ENCODE results near the gene TRMT1L. TPM values are rescaled to one million over a fixed set of nuclear protein-coding genes. Genes with fewer than 3 reads are reported as not detected.

Gene TRMT1L
- total RNA-seq, 1 experiment from 2014 or later, result 19.5 TPM

DNA sequence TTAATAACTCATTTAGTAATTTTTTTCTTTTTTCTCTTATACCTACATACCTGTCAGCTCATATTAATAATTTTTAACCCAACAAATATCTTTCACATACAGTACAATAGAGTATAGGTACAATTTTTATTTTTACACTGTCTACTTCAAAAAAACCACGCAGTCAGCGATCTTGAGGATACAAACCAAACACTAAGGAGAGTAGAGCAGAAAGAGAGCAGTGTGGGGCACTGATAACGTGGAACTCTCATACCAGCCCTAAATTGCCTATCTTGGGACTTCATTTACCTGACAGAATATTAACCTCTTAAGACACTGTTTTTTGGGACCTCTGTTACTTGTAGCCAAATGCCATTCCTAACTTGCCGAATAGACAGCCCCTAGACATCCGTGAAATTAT is 5.5 kb downstream of the TRMT1L start:
- in situ Hi-C loops (cut with HindIII; ENCODE audit: low pct_unique_long_range_greater_than_20kb, low sequenced_read_pairs) (no loop called here), intact Hi-C loops (cut with micrococcal nuclease; ENCODE audit: unreplicated experiment) (no loop called here)
- Histone ChIP-seq H3K27me3 (ENCODE audit: control insufficient read depth, insufficient read depth, low read length) (no peaks in the 10 kb centered on the region), H3K36me3 (ENCODE audit: control insufficient read depth, insufficient read depth, low read length) (peaks cover 23% of the 10 kb centered on the region), H3K4me1 (ENCODE audit: control insufficient read depth, insufficient read depth, low read length) (peaks cover 8% of the 10 kb centered on the region), H3K27ac (ENCODE audit: low read length) (no peak overlapping the region), H3K4me3 (ENCODE audit: low read depth in 2 of 2, low read length in 2 of 2) (no peak overlapping the region), H3K9me3 (ENCODE audit: control insufficient read depth, insufficient read depth, low read depth, low read length) (no peaks in the 10 kb centered on the region)
- ATAC-seq, result no peak
- no peak for TF ChIP-seq TCF7L2 (IDR thresholded peaks at IDR 0.05; ENCODE audit: low read depth, low read length)
- TF ChIP-seq, protein P1, sequence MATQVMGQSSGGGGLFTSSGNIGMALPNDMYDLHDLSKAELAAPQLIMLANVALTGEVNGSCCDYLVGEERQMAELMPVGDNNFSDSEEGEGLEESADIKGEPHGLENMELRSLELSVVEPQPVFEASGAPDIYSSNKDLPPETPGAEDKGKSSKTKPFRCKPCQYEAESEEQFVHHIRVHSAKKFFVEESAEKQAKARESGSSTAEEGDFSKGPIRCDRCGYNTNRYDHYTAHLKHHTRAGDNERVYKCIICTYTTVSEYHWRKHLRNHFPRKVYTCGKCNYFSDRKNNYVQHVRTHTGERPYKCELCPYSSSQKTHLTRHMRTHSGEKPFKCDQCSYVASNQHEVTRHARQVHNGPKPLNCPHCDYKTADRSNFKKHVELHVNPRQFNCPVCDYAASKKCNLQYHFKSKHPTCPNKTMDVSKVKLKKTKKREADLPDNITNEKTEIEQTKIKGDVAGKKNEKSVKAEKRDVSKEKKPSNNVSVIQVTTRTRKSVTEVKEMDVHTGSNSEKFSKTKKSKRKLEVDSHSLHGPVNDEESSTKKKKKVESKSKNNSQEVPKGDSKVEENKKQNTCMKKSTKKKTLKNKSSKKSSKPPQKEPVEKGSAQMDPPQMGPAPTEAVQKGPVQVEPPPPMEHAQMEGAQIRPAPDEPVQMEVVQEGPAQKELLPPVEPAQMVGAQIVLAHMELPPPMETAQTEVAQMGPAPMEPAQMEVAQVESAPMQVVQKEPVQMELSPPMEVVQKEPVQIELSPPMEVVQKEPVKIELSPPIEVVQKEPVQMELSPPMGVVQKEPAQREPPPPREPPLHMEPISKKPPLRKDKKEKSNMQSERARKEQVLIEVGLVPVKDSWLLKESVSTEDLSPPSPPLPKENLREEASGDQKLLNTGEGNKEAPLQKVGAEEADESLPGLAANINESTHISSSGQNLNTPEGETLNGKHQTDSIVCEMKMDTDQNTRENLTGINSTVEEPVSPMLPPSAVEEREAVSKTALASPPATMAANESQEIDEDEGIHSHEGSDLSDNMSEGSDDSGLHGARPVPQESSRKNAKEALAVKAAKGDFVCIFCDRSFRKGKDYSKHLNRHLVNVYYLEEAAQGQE (IDR thresholded peaks at IDR 0.05; ENCODE audit: insufficient read depth in 1 of 2, low read depth in 2 of 2, low read length in 1 of 2), result no peak
- no peak for TF ChIP-seq POLR2AphosphoS5 (IDR thresholded peaks at IDR 0.05; ENCODE audit: low read depth, low read length)
- TF ChIP-seq, protein P2, sequence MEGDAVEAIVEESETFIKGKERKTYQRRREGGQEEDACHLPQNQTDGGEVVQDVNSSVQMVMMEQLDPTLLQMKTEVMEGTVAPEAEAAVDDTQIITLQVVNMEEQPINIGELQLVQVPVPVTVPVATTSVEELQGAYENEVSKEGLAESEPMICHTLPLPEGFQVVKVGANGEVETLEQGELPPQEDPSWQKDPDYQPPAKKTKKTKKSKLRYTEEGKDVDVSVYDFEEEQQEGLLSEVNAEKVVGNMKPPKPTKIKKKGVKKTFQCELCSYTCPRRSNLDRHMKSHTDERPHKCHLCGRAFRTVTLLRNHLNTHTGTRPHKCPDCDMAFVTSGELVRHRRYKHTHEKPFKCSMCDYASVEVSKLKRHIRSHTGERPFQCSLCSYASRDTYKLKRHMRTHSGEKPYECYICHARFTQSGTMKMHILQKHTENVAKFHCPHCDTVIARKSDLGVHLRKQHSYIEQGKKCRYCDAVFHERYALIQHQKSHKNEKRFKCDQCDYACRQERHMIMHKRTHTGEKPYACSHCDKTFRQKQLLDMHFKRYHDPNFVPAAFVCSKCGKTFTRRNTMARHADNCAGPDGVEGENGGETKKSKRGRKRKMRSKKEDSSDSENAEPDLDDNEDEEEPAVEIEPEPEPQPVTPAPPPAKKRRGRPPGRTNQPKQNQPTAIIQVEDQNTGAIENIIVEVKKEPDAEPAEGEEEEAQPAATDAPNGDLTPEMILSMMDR (IDR thresholded peaks at IDR 0.05), result no peak
- no peak for TF ChIP-seq SIN3A (IDR thresholded peaks at IDR 0.05; ENCODE audit: borderline replicate concordance, insufficient read depth, low read depth, low read length)
- CTCF ChIA-PET, result interaction anchor here (0.6 kb wide), 1 partner anchor 228 kb away, joined by 4 read pairs; no protein-coding TSS in a partner anchor
- no peak for DNase-seq (ENCODE audit: low read depth, low spot score)
- BruUV-seq (replicated peaks), result no TSS peak
- POLR2A ChIA-PET, result no interaction called here

DNA sequence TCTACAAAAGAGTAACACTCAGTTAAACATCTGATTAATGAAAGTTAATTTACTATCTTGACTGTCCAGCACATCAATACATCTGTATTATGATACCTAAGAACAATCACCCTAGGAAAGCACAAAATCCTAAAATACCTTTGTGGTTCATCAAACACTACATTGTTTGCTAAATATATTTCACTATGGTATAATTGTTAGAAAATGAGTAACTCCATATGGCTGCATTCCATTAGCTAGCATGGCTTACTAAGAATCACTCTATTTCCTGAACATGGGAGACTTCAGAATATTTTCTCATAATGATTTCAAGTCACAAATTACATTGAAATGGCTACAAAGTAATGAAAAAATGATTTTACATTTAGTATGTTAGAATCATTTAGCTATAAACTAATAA is 12.5 kb downstream of the TRMT1L start:
- no peaks in the 10 kb centered on the region for H3K27me3 ChIP-seq (ENCODE audit: control insufficient read depth, insufficient read depth, low read length)
- no peak for TF ChIP-seq POLR2AphosphoS5 (IDR thresholded peaks at IDR 0.05; ENCODE audit: low read depth, low read length)
- CTCF ChIA-PET, result no interaction called here
- no peak for DNase-seq (ENCODE audit: low read depth, low spot score)
- intact Hi-C loops (cut with micrococcal nuclease; ENCODE audit: unreplicated experiment) (no loop called here), in situ Hi-C loops (cut with HindIII; ENCODE audit: low pct_unique_long_range_greater_than_20kb, low sequenced_read_pairs) (no loop called here)
- ATAC-seq, result no peak
- POLR2A ChIA-PET, result no interaction called here
- no peaks in the 10 kb centered on the region for H3K4me1 ChIP-seq (ENCODE audit: control insufficient read depth, insufficient read depth, low read length)
- H3K4me3 ChIP-seq (ENCODE audit: low read depth in 2 of 2, low read length in 2 of 2), result no peak overlapping the region
- H3K36me3 ChIP-seq (ENCODE audit: control insufficient read depth, insufficient read depth, low read length), result peaks cover 36% of the 10 kb centered on the region
- no peak overlapping the region for H3K27ac ChIP-seq (ENCODE audit: low read length)
- BruUV-seq (replicated peaks), result no TSS peak
- H3K9me3 ChIP-seq (ENCODE audit: control insufficient read depth, insufficient read depth, low read depth, low read length), result no peaks in the 10 kb centered on the region

GRCh38 chr1:185139246-185139645 is 17.5 kb downstream of the TRMT1L start:
- no TSS peak for BruUV-seq (replicated peaks)
- Histone ChIP-seq H3K9me3 (ENCODE audit: control insufficient read depth, insufficient read depth, low read depth, low read length) (no peaks in the 10 kb centered on the region), H3K36me3 (ENCODE audit: control insufficient read depth, insufficient read depth, low read length) (peaks cover 11% of the 10 kb centered on the region), H3K27me3 (ENCODE audit: control insufficient read depth, insufficient read depth, low read length) (no peaks in the 10 kb centered on the region), H3K4me1 (ENCODE audit: control insufficient read depth, insufficient read depth, low read length) (no peaks in the 10 kb centered on the region), H3K4me3 (ENCODE audit: low read depth in 2 of 2, low read length in 2 of 2) (no peak overlapping the region), H3K27ac (ENCODE audit: low read length) (no peak overlapping the region)
- TF ChIP-seq, protein P1 (IDR thresholded peaks at IDR 0.05; ENCODE audit: insufficient read depth in 1 of 2, low read depth in 2 of 2, low read length in 1 of 2), result no peak
- TF ChIP-seq TCF7L2 (IDR thresholded peaks at IDR 0.05; ENCODE audit: low read depth, low read length) (no peak), POLR2AphosphoS5 (IDR thresholded peaks at IDR 0.05; ENCODE audit: low read depth, low read length) (no peak), SIN3A (IDR thresholded peaks at IDR 0.05; ENCODE audit: borderline replicate concordance, insufficient read depth, low read depth, low read length) (no peak)
- TF ChIP-seq, protein P2 (IDR thresholded peaks at IDR 0.05), result no peak
- DNase-seq (ENCODE audit: low read depth, low spot score) (no peak), ATAC-seq (no peak)
- intact Hi-C loops (cut with micrococcal nuclease; ENCODE audit: unreplicated experiment), result no loop called here
- ChIA-PET POLR2A (no interaction called here), CTCF (no interaction called here)
- in situ Hi-C loops (cut with HindIII; ENCODE audit: low pct_unique_long_range_greater_than_20kb, low sequenced_read_pairs), result no loop called here
